Non-pigmented ciliary epithelial cell (primary cell): Measurements from ENCODE around the gene NUDT1.
A peak's percentile ranks its signal among the peaks of the same experiment; 100 is the strongest.

Experiments
- DNase-seq: peaks from one replicate; pipeline ENCODE4 v3.0.0-alpha.2; 2010; ENCODE audit warnings: low read depth

Gene NUDT1

DNA sequence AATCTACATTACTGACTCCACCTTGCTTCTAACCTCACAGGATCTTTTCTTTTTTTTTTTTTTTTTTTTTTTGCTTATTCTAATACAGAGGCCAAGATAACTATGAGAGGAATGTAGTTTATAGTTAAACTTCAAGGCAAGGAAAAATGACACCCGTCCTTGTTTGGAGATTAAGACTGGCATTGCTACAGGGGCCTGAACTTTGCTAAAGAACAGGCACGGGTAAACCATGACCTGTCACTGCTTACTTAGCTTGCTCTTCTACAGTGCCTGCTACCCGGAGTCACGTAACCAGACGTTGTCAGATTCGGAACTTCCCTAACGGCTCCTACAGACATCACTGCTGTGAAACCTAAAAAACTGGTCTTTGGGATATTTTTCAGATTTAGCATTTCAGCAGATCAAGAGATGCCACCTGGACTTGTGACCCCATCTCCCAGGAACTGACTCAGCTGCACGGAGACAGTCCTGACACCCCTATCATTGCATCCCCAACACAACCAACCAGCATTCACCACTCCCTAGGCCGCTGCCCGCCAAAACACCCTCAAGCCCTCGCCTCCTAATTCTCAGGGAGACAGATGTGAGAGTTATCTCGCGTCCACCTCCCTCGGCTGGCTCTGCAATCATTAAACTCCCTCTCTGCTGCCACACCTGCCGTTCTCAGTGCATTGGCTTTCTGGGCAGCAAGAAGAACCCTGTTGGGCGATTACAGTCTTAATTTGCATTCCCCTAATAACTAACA lies 36.8 kb upstream of the NUDT1 start:
- no peak for DNase-seq

DNA sequence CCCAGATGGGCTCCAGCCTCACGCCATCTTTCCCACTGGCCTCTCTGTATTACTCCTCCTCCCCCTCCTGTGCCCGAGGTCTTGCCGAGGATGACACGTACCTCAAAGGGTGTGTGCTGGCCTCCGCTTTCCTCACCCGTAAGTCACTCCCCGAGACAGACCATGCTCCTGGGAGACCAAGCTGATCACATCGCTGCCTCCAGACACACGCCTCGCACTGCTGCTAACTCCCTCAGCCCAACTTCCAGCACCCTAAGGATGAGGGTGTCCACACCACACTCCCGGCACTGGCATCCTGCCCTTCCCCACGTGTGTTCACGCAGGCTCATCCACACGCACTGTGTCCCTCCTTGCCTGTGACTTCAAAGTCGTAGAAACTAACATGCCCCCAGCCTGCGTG lies 33.3 kb upstream of the NUDT1 start:
- no peak for DNase-seq

DNA sequence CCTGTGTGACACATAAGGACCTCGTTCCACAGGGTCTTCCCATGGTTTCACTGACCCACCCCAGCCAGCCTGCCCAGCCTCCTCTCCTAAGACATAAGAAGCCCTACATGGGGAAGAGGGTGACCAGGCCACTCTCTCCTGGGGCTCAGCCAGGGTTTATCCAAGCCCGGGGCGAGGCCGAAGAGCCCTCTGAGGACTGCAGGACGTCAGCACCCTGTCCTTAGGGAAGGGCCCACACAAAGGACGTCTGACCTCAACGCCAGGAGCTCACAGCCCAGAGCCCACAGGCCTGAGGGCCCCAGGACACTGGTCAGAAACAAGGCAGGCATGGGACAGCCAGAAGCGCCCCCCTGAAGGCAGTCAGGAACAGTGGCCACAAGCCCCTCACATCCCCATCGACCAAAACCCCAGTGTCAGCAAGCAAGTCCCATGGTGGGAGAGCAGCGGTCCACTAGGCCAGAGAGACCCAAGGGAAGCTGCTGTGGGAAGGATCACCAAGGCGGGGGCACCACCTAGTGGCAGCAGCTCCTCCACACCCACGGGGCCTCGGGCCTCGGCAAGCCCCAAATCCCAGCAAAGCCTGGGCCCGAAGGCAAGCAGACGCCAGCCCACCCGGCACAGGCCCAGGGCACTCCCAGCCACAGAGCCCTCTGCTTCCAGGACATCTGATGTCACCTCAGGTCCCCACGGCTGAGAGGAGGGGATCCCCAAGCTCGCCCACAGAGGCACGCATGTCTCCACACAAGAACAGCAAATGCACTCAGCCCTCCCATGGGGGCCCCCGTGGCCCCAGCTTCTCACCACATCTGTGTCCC lies 32.7 kb upstream of the NUDT1 start:
- peak; percentile 23 for DNase-seq

DNA sequence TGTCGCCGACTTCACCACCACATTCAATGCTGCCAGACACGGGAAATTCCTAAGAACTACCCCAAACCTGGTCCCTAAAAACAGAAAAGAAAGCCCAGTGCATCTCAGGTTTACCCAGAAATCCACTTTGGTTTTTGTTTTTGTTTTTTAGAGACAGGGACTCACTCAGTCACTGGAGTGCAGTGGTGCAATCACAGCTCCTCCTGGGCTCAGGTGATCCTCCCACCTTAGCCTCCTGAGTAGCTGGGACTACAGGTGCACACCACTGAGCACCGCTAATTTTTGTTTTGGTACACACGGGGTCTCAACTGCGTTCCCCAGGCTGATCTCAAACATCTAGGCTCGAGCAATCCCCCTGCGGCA lies 32.1 kb upstream of the NUDT1 start:
- DNase-seq: no peak

DNA sequence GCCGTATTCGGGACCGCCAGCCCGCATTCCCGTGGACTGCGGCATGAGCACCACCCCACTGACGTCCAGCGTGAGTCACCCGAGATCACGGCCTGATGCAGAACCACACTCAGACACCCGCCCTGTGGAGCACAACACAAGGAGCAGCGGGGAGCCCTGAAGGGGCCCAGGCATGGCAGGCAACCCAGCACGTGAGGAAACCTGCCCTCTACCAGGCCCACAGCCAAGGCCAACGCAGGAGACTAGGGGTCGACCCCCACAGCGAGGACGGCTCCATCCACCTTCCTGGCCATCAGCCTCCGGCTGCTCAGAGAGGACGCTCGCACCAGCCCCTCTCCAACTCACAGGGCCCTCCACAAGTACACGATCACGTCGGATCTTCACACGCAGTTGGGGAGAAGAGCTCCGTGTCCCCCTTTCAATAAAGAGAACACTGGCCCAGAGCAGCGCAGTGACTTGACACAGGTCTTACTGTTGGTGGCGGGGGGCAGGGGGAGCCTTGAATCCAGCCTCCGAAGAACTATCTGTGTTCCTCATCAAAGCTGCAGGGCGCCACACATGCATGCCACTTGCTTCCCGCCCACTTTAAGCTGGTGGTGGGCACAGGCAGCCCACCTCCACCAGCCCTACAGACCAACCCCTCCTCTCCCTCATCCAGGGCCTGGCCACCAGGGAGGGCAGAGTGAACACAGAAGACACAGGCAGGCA lies 31.3 kb upstream of the NUDT1 start:
- no peak for DNase-seq

DNA sequence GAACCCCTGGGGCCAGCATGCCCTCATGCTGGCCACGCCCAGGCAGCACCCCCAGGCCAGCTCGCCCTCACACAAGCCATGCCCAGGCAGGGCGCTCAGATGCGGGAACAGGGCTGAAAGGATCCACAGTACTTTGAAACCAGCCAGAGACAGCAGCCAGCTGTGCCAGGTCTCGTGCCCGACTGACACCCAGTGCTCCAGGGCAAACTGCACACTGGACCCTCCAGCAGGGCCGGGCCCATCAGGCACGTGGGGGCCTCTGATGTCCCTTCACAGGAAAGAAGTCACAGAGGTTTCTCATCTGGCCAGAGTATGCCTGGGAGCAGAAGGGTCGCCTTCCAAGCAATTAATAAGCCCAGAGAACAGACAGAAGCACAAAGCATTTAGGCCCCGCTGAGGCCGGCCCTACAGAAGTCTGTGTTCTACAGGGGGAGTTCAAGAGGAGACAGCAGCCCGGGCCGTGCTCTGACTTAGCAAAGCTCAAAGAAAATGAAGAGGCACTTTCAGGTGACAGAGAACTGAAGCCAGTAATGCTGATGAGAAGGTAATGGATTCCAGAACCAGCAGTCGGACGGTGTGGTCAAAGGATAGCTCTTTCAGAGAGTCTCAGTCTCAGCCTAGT lies 30.7 kb upstream of the NUDT1 start:
- no peak for DNase-seq

DNA sequence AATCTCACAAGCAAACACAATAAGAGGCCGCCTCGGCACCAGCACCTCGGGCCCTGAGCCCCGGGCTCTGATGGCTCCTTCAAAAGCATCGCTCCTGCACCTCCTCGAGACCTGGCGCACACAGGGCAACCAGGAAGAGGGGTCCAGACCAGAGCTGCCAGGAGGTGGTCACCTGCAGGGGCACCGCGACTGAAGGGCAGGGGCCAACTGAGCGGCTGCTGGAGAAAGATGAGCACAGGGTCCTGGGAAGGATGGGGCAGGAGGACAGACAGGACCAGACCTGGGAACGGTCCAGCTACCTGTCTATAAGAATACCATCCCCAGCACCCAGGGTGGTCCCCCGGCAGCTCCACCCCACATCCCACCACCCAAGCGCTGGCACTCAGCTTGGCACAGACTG lies 30.1 kb upstream of the NUDT1 start:
- DNase-seq: no peak

DNA sequence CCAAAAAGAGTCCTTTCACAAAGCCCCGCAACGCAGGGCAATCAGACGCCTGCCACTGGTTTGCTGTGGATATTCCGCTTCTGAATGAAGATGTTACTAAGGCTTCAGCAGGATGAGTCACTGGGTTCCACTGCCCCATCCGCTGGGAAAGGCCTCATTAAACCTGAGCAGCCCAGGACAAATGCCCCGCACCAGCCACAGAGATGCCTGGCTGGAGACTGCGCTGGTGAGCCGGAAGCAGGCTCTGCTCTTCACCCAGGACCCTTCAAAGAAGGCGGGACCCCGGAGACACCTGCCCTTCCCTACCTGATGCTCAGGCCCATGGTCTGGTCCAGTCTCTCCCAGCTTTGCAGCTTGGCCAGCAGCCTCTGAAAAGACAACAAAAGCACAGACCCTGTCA lies 29.1 kb upstream of the NUDT1 start:
- no peak for DNase-seq

DNA sequence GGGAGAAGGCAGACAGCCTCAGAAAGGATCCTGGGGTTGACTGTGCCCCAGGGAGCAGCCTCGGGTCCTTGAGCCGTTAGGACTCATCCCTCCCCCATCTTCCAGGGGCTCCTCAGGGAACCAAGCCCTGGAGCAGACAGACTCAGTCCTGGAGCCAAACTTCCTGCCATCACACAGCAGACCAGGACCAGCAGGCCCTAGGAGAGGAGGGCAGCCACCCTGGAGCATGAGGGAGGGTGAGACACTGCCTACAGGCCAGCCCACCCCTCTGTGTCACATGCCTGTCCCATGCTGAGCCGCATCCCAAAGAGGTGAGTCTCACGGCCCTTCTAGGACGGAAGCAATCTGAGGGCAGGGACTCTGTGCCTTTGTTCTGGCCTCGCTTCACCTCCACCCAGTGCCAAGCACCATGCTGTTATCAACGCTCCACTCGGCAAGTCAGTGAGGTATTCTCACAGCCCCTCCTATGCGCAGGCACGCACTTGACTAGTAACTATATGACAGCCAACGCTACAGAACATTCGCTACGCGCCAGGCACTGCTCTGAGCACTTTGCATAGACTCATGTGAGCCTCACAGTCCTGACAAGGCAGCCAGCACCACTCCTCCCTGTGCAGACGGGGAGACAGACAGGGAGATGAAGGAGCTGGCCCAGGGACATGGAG lies 28.3 kb upstream of the NUDT1 start:
- no peak for DNase-seq

DNA sequence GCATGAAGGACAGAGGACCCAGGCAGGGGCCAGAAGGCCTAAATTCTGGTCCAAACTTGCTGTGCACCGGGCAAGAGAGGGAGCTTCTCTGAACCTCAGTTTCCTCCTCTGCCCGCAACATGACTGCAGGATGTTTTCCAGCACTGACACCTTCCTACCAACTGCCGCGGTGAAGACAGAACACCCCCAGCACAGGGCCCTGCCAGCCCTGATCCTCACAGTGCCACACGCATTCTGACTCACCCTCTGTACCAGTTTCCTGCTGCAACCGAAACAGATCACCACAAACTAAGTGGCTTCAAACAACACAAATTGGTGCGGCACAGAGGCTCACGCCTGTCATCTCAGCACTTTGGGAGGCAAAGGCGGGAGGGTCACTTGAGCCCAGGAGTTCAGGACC lies 27.4 kb upstream of the NUDT1 start:
- no peak for DNase-seq

DNA sequence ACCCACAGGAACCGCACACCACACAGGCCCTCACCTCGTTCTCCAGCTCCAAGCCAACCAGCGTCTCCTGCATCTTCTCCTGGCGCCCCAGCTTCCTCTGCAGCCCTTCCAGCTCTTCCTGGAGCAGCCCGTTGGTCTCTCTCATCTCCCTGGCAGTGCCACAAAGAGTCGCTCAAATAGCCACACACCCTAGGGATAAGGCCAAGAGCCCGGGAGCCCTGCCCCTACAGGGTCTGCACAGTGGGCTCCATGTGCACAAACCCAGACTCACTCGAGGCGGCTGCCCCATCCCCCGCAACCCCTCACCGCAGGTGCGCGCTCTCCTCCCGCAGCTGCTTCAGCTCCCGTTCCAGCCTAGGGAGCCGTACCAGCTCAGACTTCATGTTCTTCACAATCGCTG lies 26.2 kb upstream of the NUDT1 start:
- no peak for DNase-seq

DNA sequence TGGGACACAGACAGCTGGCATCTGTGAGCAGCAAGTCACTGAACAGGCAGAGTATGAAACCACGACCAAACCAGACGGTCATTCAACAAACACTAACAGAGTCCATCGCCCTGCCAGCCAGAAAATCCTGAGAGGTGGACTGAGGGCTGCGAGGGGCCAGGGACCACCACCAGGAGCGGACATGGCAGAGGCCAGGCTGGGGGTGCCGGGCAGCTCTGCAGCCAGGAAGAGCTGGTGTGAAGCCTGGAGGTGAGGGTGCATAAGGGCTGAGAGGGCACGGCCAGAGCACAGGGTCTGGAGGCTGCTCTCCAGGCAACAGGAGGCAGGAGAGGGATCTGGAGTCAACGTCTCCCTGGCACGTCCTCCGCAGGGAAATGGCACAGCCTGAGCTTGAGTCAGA lies 24.8 kb upstream of the NUDT1 start:
- DNase-seq: no peak

DNA sequence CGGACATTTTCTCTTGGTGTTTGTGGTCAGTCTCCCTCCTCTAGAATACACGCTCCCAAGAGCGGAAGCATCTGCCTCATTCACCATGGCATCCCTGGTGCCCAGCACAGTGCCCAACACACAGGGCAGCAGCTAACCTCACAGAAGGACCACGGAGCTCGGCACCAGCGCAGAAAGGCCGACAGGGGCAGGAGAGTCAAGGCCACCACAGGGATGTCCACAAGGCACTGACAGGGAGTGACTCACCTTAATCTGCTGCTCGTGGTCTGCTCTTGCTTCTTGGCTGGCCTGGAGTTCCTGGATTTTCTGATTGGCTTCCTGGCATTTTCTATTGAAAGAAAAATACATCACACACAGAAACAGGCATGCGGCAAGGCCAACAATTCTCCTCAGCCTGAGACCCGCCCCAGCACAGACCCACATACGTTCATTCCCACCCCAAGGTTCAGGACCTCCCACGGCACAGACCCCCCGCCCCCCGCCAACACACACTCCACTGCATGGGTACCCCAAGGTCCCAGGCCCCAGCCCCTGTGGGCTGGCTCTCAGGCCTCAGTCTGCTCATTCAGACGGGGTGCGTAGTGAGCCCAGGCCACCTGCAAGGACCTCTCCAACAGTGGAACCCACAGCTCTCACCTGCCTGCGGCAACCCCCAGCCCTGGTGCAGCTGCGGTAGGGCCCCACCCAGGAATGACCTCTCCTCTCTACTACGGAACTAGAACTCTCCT lies 24.1 kb upstream of the NUDT1 start:
- no peak for DNase-seq

DNA sequence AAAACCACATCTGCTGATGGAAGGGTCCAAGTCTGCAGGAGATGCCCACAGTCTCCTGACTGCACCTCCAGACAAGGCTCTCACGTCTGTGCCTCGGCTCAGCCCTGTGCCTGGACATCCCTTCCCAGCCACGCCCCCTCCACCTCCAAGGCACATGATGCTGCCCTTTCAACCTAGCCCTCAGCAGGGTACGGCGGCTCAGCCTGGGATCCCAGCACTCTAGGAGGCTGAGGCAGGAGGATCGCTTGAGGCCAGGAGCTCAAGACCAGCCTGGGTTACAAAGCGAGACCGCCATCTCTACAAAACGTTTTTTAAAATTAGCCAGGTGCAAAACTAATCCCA lies 23.6 kb upstream of the NUDT1 start:
- no peak for DNase-seq

DNA sequence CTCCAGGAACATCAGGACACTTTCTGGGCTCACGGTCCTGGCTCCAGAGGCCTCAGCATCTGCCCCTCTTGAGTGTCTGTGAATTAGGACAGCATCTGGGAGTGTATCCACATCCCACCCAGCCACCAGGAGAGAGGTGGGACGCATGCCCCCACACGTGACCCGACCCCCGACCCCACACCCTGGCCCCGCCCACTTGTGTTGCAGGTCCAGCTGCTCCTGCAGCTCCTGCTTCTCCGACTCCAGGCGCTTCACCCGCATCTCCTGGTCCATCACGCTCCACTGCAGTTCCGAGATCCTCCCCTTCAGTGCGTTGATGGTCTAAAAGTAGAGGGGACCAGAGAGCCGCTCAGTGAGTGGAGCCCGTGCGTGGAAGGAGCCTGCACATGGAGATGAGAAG lies 22.9 kb upstream of the NUDT1 start:
- no peak for DNase-seq

DNA sequence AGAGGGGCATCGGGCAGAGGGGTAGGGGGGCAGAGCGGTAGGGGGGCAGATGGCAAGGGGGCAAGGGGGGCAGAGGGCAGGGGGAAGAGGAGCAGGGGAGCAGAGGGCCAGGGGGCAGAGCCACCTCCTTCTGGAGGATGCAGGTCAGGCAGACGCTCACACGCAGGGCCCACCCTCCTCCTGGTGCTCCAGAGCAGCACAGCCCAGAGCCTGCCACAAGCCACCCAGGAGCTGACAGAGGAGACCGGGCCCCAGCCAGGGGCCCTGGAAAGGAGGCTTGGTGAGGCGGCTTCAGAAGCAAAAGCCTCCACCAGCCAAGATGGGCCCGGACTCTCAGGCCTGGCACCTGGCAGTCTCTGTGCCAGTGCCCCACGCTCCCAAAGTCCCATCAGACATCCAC lies 22.4 kb upstream of the NUDT1 start:
- no peak for DNase-seq

DNA sequence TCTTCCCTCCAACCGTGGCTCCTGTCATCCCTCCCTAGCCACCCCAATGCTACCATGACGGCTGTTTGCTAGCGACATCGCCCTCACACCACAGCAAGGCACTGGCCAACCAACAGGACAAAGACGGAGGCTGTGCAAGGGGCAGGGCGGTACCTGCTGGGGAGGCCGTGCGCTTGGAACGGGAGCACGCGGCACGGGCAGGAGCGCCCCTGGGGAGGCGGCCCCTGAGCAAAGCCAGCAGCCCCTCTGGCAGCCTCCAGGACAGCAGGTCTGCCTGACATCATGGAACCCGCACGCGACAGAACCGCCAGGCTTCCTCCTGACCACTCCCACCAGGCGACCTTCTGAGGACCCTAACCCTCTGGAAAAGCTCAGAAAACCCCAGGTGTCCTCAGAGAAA lies 22.0 kb upstream of the NUDT1 start:
- no peak for DNase-seq

DNA sequence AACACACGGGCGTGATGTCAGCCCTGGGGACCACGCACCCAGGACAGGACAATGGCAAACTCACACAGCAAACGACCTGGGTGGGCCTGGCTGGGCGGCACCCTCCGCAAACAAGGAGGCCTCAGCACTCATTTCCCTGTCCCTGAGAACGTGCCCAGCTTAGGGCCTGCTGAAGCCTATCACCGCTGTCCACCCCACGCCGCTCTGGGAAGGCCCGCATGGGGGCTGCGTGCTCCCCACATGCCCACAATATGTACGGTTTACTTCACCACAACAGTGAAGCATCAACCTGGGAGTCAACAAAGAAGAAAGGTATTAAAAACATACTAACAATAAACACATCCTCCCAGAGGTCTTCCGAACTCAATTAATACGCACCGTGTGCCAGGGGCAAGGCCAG lies 21.5 kb upstream of the NUDT1 start:
- no peak for DNase-seq

DNA sequence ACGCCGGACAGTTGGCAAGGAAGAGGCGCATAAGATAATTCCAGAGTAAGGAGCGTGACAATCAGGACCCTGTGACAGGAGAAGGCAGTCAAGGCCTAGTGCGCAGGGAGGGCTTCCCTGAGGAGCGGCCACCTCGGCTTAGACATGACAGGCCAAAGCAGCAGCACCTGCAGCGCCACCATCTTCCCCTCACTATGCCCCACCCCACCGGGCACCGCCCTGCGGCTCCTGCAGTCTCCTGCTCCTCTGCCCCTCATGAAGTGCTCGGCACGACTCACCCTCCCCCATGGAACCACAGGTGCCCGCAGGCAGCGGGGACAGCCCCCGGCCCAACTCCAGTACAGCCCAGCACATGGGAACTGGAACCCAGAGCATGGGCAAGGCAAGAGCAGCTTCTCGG lies 21.1 kb upstream of the NUDT1 start:
- no peak for DNase-seq

DNA sequence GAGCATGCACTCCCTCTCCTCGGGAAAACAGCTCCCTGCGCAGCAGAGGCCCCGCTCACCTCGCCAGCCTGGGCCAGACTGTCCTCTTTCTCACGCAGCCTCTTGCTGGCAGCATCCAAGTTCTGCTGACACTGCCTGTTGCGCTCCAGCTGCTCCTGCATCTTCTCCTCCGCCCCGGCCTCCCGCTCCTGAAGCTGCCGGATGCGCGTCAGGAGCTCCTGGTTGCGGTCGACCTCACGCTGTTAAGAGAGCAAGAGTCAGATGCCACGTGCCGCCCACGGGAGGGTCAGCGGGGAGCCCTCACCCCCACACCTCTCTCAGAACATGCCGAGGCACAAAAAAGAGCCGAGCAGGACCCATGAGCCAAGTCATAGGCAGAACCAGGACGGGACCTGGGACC lies 19.5 kb upstream of the NUDT1 start:
- no peak for DNase-seq

DNA sequence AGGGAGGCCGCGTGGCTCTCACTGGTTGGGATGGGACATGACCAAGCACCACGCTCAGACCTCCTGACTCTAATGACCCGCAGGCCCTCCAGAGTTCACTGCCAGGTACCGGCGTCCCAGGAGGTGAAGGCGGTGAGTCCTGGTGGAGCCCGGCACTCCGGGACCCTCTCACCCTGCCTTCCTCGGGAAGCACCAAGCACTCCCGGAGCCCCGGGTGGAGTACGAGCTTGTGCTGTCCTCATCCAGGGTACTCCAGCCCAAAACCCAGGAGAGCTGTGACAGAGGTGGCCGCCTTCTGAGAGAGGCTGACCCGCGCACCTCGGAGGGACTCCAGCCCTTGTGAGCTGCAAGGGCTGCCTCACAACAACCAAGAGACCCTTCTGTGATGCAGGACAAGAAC lies 18.7 kb upstream of the NUDT1 start:
- no peak for DNase-seq

DNA sequence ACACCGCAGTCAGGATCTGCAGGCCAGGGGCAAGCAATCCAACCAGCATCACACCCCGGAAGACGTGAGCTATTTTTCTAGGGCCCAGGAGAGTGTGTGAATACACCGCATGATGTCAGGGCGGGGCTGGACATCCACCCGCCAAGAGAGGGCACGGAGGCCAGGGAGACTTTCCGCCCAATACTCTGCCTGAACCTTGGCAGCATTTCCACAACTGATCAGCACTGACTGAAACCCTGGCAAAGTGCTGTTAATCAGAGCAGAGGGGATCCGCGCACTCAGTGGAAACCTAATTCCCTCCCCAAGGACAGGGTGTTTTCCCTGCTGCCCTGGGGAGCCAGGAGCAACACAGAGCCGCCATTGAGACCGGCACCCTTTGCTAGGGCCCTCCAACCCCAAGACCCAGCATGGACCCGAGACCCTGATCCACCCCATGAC lies 17.5 kb upstream of the NUDT1 start:
- no peak for DNase-seq
